PC-3 (cell line): Measurements from ENCODE around the gene GRIN2D. TPM values are rescaled to one million over a fixed set of nuclear protein-coding genes. Genes with fewer than 3 reads are reported as not detected.
A peak's percentile ranks its signal among the peaks of the same experiment; 100 is the strongest.

ENCODE experiments used
- ATAC-seq: fragments of 200-7000 bp; cut with Tn5 transposase; 2 replicates; pipeline ENCODE4 v1.9.1; 2020; ENCODE audit warnings: mild to moderate bottlenecking, moderate library complexity
- BruUV-seq: library from RNA; stranded (reverse); fragments of 400-500 nt; replicated peaks from 2 replicates; lab custom pipeline; 2021; lab: Mats Ljungman, UMichigan
- CTCF ChIA-PET: fragments of 300-600 bp; sonication (Branson Sonifier 250); formaldehyde crosslinking; loops from one replicate; lab custom pipeline; 2022; ENCODE audit warnings: antibody characterized with exemption; lab: Charles Lee
- POLR2A ChIA-PET: fragments of 300-600 bp; sonication (Branson Sonifier 250); formaldehyde crosslinking; loops from one replicate; lab custom pipeline; 2022; ENCODE audit warnings: antibody characterized with exemption; ENCODE audit not compliant: unreplicated experiment; lab: Charles Lee
- DNase-seq: peaks from one replicate; pipeline ENCODE4 v3.0.0-alpha.2; 2015
- H2AFZ ChIP-seq: fragments of 300-600 bp; sonication (generic); 2 replicates; pipeline ENCODE4 v1.6.0; 2016; ENCODE audit warnings: antibody characterized with exemption, low read length
- H3F3A ChIP-seq: fragments of 300-600 bp; sonication (generic); one replicate; pipeline ENCODE4 v1.6.0; 2017; ENCODE audit warnings: antibody characterized with exemption, low read length, control low read depth, mild to moderate bottlenecking; ENCODE audit not compliant: unreplicated experiment
- H3K27ac ChIP-seq: fragments of 300-600 bp; sonication (generic); 2 replicates; pipeline ENCODE4 v1.5.1; 2016; ENCODE audit warnings: mild to moderate bottlenecking, low read length
- H3K27me3 ChIP-seq: fragments of 300-600 bp; sonication (generic); 2 replicates; pipeline ENCODE4 v1.6.1; 2016; ENCODE audit warnings: low read length, mixed read lengths
- H3K36me3 ChIP-seq: fragments of 300-600 bp; sonication (generic); 2 replicates; pipeline ENCODE4 v1.6.1; 2016; ENCODE audit warnings: low read depth, mixed run types, low read length, mixed read lengths
- H3K4me1 ChIP-seq: fragments of 300-600 bp; sonication (generic); 2 replicates; pipeline ENCODE4 v1.5.1; 2016; ENCODE audit warnings: low read length; ENCODE audit not compliant: insufficient read depth
- H3K4me2 ChIP-seq: fragments of 300-600 bp; sonication (generic); 2 replicates; pipeline ENCODE4 v1.6.0; 2016; ENCODE audit warnings: low read length
- H3K4me3 ChIP-seq: fragments of 300-600 bp; sonication (generic); 2 replicates; pipeline ENCODE4 v1.5.1; 2016; ENCODE audit warnings: mild to moderate bottlenecking, low read length, mixed read lengths
- H3K79me2 ChIP-seq: fragments of 300-600 bp; sonication (generic); 2 replicates; pipeline ENCODE4 v1.6.1; 2017; ENCODE audit warnings: low read length, mixed read lengths
- H3K9ac ChIP-seq: fragments of 300-600 bp; sonication (generic); 2 replicates; pipeline ENCODE4 v1.6.0; 2016; ENCODE audit warnings: mild to moderate bottlenecking, low read length
- H3K9me2 ChIP-seq: fragments of 300-600 bp; sonication (generic); replicated peaks from 2 replicates; pipeline ENCODE4 v1.6.1; 2016; ENCODE audit warnings: mixed run types, low read length, mixed read lengths
- H3K9me3 ChIP-seq: fragments of 300-600 bp; sonication (generic); 2 replicates; pipeline ENCODE4 v1.6.1; 2016; ENCODE audit warnings: low read length, mixed read lengths
- H4K20me1 ChIP-seq: fragments of 300-600 bp; sonication (generic); 2 replicates; pipeline ENCODE4 v1.6.1; 2016; ENCODE audit warnings: low read length, mixed read lengths
- CTCF ChIP-seq: fragments of 300-600 bp; sonication (generic); conservative IDR thresholded peaks from 2 replicates; pipeline ENCODE4 v1.5.1; 2017; ENCODE audit warnings: antibody characterized with exemption, low read depth, mild to moderate bottlenecking, low read length
- EZH2 ChIP-seq: fragments of 300-600 bp; sonication (generic); IDR thresholded peaks from one replicate; pipeline ENCODE4 v1.6.1; 2017; ENCODE audit warnings: antibody characterized with exemption, mild to moderate bottlenecking, low read length; ENCODE audit not compliant: unreplicated experiment
- EZH2phosphoT487 ChIP-seq: fragments of 300-600 bp; sonication (generic); IDR thresholded peaks from 2 replicates; pipeline ENCODE4 v1.6.1; 2018; ENCODE audit warnings: mild to moderate bottlenecking, antibody characterized with exemption, low read length, borderline replicate concordance
- intact Hi-C: fragments of 100-400 bp; cut with micrococcal nuclease; formaldehyde crosslinking; loops from 2 replicates; pipeline ENCODE4 v1.9.0; 2023
- total RNA-seq: library from RNA; depleted of rRNA; stranded (reverse); fragments of >200 nt; gene quantifications from 2 replicates; pipeline ENCODE4 v1.2.3, GENCODE V29; 2014

GRIN2D gene
- total RNA-seq, 1 experiment from 2014 or later = 0.51 TPM

GRCh38 chr19:48398375-48399235 is 5.1 kb downstream of the GRIN2D start:
- Histone ChIP-seq H3K4me1 (peaks cover 9% of the 10 kb centered on the region), H3K9me2 (no peaks in the 10 kb centered on the region), H3K9ac (peak overlapping the region; percentile 63), H3K79me2 (no peaks in the 10 kb centered on the region), H3K9me3 (no peaks in the 10 kb centered on the region), H3K27ac (no peak overlapping the region), H3K4me2 (peak overlapping the region; percentile 81), H3K27me3 (no peaks in the 10 kb centered on the region; the same call in 1 of the 2 replicates), H4K20me1 (no peaks in the 10 kb centered on the region), H3F3A (no peaks in the 10 kb centered on the region), H2AFZ (peak overlapping the region; percentile 67; the same call in 1 of the 2 replicates), H3K36me3 (no peaks in the 10 kb centered on the region), H3K4me3 (peak overlapping the region; percentile 64)
- ChIA-PET CTCF (no interaction called here), POLR2A (no interaction called here)
- TF ChIP-seq EZH2phosphoT487 (no peak), CTCF (no peak), EZH2 (no peak)
- DNase-seq (peak; percentile 68), ATAC-seq (peak; percentile 52)
- no TSS peak for BruUV-seq
- intact Hi-C loops = no loop called here

GRCh38 chr19:48400018-48400742 is 6.7 kb downstream of the GRIN2D start:
- peak; percentile 41 for DNase-seq
- Histone ChIP-seq H3K4me1 (peaks cover 6% of the 10 kb centered on the region), H3K36me3 (no peaks in the 10 kb centered on the region), H2AFZ (no peak overlapping the region), H3K4me2 (no peak overlapping the region), H3F3A (no peaks in the 10 kb centered on the region), H3K27ac (no peak overlapping the region), H4K20me1 (no peaks in the 10 kb centered on the region), H3K9ac (no peak overlapping the region), H3K9me3 (no peaks in the 10 kb centered on the region), H3K79me2 (no peaks in the 10 kb centered on the region), H3K4me3 (no peak overlapping the region), H3K9me2 (no peaks in the 10 kb centered on the region), H3K27me3 (no peaks in the 10 kb centered on the region; the same call in 1 of the 2 replicates)
- TF ChIP-seq EZH2 (no peak), EZH2phosphoT487 (no peak), CTCF (no peak)
- intact Hi-C loops = no loop called here
- POLR2A ChIA-PET = no interaction called here
- ATAC-seq = peak; percentile 42
- no TSS peak for BruUV-seq
- CTCF ChIA-PET = no interaction called here
